Hepatic stellate cell (primary cell): Measurements from ENCODE around the gene KLKB1.
A peak's percentile ranks its signal among the peaks of the same experiment; 100 is the strongest.
"Not testable (repeated sequence)": the region's sequence is repeated elsewhere in the genome, so short reads cannot be mapped to it uniquely, and the experiment has no call there.

Experiments used
- DNase-seq: peaks from one replicate; pipeline ENCODE4 v3.0.0; 2011; ENCODE audit warnings: low spot score

KLKB1 gene

DNA sequence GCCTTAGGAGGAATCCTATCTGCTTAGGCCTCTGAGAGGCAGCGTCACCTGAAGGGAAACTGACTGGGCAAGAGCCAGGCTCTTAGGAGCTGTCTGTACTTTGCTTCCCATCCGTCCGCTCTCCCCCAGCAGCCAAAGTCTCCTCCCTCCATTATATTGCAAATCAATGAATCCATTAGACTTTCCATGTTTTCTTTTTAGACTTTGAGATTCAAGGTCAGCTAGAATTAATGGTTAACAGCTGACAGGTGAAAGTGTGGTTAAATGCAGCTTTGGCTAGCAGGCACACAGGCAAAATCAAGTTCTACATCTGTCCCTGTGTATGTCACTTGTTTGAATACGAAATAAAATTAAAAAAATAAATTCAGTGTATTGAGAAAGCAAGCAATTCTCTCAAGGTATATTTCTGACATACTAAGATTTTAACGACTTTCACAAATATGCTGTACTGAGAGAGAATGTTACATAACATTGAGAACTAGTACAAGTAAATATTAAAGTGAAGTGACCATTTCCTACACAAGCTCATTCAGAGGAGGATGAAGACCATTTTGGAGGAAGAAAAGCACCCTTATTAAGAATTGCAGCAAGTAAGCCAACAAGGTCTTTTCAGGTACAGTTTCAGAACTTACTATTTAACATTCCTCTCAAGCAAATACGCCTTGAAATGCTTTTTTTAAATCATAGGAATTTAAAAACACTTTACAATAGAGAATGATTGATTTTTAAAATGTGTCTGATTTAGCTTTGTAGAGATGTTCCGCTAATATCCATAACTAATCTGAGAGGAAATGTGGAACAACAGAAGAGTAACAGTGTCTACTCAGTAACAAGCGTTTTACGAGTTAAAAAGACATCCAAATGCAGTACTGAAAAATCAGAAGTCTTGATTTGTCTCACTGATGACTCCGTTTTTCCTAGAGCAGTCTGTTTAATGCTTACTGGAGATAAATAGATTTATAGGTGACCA lies 38.7 kb downstream of the KLKB1 start, which contains the start of gene F11:
Gene F11 (plus strand): TSS at position 507 of the 970 bp plus-strand sequence. CDS start 948 bp downstream, outside the sequence.
- no peak for DNase-seq

DNA sequence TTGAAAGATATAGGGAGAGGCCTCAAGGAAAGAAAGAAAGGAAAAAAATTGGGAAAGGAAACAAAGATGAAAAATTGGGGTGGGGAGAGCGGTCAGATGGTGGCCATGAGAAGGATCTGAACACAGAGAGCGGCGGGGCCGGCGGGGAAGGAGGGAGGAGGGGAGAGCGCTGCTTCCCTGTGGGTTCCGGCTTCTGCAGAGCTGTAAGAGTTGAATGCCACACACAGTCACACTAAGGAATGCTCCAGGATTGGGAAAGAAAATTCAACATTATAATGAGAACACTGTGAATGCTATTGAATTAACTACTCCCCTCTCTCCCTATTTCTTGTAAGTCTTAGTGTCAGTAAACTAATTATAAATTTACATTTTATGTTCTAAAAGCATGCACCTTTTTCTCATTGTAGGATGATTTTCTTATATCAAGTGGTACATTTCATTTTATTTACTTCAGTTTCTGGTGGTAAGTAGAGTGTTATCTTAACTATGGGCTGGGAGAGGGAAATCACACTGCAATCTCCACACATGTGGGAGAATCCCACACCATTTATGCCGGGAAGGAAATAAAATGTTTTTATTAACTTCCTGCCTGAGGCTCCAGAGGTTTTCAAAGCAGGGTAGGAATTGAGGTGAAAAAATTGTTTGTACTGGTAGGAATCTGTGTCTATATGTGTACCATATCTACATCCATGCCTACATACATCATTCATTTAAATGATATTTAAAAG lies 39.6 kb downstream of the KLKB1 start:
- no peak for DNase-seq

DNA sequence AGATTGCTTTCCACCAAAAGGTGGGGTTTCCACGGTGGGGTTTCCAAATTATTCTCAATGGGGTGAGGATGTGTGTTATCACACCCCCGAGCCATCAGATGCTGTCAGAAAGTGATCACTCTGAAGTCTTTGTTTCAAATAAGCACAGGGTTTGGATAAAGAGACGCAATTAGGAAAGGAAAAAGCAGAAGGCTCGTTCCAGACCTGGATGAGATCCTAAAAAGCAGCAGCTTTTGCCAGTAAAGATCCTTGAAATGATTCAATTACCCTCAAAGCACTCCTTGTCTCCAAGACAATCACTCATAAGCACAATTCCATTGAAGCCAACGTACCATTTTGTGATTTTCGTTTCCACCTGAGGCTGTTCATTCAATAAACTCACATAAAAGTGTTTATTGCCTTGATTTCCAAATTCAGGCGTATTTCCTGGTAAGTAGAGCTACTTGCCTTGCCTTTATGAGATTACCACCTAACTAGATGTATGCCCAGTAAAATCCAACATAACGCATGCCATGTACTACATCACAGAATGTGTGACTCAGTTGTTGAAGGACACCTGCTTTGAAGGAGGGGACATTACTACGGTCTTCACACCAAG lies 43.9 kb downstream of the KLKB1 start:
- DNase-seq: no peak

DNA sequence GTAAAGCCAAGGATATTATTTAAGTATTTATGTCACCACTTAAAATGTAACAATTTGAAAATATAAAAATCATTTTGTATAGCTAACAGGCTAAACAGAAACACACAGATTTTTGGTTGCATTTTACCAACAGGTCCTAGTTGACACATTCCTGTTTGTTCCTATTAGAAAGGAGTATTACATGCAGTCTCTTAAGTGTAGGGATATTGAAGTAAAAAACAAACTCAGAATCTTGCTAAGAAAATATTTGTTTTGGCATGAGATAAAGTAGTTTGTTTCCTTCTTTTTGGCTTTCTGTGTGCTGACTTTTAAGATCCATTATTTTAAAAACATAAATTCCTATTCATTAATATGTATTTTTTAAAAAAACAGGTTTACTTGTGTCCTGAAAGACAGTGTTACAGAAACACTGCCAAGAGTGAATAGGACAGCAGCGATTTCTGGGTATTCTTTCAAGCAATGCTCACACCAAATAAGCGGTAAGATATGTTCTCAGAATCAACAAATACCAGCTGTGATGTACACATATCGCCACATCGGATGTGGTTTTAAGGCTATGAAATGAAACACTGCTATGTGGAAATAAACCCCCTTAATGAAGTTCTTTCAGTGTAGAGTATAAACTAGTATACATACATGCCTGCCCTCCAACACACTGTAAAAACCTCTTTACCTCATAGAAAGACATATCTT lies 45.5 kb downstream of the KLKB1 start:
- DNase-seq: no peak

DNA sequence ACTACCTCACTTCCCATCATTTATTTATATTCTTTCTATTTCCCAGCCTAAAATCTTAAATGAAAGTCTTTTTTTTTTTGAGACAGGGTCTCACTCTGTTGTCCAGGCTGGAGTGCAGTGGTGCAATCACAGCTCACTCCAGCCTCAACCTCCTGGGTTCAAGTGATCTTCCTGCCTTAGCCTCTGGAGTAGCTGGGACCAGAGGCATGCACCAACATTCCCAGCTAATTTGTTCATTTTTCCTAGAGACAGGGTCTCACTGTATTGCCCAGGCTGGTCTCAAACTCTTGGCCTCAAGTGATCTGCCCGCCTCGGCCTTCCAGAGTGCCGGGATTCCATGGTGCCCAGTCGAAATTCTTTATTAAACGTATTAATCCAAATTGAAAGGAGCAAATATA lies 46.1 kb downstream of the KLKB1 start:
- not testable (repeated sequence) for DNase-seq

DNA sequence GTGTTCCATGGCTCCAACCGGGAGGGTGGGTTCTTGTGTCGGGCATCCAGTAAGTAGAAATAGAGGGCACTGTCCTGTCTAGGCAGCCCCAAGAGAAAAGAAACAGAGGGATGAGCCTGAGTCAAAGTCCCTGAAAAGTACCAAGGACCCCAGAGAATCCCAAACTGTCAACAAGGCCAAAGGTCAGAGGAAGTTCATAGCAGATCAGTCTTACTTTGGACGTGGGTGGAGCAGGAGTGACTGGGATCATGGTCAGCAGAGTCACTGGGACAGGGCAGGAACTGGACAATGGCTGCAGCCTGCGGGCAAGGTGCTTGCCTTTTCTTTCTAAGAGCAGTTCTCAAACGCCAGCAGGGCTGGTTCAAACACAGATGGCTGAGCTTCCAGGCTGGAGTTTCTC lies 56.0 kb downstream of the KLKB1 start:
- DNase-seq: no peak

DNA sequence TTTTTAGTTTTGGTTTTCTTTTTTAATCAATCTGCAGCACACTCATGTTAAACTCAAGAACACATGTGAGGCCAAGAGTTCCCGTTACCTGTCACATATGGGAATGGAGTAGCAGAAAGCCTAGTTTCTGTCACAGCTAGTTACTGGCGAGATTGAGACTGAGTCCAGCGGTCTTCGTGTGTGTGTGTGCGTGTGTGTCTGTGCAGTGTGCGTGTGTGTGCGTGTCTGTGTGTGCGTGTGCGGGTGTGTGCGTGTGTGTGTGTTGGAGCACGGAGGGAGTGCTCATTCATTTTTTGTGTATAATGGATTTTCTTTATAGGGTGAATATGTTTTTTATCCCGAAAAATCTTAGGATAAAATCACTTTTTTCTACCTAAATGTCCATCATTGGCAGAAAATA lies 57.8 kb downstream of the KLKB1 start:
- no peak for DNase-seq

DNA sequence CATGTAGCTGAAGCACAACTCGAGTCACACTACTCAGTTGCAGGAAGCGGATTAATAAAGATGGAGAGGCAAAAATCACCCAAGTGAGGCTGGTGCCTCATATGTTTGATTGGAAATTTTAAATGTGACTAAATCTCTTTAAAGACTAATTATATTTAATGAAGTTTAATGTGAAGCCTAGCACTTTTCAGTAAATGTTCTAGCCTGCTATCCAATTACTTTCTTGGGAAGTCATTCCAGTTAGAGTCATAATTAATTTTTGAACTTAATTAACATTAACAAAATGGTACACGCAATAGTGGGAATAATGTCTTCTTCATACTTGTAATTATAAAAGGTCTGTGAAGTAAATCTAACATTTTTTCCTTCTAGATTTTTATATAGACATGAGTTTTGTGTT lies 59.3 kb downstream of the KLKB1 start:
- no peak for DNase-seq

DNA sequence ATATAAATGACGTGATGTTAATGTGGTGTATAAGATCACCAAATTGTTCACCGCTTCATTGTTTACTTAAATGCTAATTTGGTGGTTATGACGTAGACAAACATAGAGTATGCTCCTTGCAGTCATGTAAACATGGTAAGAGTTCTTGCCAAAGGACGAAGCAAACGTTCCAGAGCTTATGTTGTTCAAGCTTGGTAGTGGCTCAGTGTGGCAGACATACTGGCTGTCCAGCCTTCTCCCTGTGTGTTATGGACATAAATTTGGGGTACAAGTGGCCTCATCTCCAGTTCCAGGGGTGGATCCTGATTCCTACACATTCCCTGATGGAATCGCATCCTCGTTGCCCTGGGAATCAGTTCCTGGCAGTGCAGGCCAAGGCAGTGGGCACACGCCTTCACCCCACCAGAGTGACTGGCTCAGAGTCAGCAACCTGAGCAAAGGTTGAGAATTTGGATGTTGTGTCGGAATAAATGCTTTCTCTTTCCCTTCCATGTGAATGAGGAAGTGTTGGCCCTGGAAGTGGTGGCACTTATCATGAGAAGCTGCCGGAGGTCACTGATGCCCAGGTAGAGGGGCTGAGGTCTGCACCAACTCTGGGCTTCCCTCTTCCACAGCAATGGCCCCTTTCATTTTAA lies 64.1 kb downstream of the KLKB1 start:
- DNase-seq: no peak

DNA sequence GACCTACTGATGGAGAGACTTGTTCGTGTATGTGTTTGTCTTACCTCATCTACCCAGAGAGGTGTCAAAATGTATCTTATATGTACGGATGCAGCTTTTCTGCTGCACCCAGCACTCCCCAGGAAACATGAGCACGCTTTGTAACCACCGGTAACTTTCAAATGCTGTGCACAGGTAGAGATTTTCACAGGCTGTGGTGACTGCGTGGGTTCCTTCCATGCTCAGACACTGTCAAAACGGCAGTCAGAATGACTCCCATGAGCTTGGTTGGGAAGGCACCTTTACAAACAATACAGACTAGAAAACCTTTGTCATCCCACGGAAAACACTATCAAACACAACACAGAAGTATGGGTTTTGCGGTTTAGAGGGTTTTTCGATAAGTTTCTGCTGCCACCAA lies 66.9 kb downstream of the KLKB1 start:
- no peak for DNase-seq

DNA sequence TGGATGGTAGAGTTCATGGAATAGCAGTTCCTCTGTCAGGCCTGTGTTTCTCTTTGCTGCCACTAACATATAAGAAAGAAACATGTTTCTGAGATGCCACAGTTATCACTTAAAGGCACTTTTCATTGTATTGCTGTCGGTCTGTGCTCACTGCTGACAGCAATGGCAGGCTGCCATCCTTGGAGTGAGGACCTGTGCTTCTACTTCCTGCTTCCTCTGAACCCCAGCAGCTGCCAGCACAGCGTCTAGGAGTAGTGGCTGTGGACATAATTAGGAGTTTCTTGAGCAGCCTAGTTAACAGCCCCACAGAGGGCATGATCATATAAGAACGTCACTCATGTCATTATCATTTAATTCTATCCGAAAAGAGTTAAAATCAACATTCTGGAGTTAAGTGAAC lies 69.2 kb downstream of the KLKB1 start:
- DNase-seq: no peak

DNA sequence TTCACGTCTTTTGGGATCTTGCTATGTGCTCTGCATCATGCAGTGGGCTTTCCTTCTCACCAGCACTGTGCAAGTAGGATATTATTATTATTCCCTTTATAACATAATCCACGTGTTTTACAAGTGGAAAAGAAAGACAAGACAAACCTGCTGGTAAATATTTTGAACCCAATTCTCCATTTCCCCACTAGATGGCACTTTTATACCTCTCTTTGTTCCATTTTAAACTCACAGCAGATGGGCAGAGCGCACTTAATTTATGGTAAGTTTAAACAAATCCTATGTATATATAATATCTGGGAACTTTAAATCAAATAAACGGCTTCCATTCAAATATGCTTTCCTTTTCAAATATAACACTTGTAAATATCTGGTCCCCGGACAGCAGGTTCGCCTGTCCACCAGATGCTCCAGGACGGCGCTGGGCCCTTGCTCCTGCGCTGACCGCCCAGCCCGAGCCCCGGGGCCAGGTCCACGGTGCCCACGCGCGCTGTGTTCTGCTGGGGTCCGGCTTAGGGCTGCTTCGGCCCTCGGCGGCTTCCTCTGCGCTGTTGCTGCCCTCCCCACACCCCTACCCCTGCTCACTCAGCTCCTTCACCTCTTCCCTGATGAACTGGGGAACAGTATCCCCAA lies 69.8 kb downstream of the KLKB1 start:
- DNase-seq: peak; percentile 51

DNA sequence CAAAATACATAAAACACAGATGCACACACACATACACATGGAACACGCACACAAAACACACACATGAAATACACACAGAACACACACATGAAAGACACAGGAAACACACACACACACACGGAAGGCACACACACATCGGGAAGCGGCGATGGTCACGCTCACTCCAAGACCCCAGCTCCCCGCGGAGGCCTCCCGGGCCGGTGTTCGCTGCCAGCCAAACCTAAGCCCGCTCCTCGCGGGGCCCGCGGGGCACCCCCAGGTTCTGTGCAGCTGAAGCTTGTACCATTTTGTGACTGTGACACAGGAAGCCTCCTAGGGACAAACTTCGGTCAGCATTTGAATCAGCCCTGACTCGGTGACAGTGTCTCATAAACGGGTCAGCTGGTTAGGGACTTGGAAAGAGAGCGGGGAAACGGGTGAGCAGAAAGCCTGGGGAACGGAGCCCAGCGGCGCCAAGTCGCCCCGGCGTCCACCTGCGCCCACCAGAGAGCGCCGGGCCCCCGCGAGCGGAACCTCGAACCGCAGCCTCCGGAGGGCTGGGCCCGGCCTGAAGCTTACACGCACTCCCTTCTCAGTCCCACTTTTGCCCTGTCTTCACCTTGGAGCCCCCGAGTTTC lies 70.8 kb downstream of the KLKB1 start:
- no peak for DNase-seq

DNA sequence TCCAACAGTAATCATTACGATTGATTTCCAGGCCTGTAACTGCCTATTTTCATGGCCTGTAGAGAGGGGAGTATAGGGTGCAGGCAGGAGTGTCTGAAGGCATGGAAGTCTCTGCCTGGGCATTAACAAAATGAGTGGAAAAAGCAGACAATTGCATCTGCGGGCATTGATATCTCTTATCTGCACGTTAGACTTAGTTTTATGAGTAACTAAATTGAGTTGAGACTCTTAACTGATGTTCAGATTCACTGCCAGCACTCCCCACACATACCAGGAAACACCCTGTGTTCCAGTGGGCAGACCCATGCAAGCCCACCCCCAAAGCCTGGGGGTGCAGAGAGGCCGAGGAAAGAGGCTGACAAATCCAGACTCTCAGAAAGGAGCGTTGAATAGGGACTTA lies 72.0 kb downstream of the KLKB1 start:
- no peak for DNase-seq

DNA sequence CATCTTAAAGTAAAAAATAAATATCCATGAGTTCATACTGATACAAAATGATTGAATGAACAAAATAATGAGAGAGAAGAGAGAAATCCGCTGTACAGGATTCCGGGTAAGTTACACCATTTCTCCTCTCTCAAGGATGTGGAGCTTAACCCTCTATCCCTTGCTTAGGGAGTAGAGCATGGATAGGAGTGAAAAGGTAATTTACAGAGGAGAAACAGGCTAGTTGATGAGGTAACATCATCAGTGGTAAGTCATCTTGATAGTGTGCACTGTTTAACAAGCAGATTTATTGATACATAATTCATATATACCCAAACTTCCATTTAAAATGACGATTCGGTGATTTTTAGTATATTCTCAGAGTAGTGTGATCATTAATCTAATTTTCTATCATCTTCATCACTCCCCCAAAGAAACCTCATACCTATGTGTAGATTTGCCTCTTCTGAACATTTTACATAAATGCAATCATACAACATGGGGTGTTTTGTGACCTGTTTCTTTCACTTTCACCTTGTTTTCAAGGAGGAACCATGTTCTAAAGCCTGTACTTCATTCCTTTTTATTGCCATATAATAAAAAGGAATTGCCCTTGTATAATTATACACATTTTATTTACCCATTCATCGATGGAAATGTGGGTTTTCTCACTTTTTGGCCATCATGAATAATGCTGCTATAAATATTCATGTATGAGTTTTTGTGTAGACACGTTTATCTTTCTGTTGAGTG lies 73.5 kb downstream of the KLKB1 start:
- no peak for DNase-seq

DNA sequence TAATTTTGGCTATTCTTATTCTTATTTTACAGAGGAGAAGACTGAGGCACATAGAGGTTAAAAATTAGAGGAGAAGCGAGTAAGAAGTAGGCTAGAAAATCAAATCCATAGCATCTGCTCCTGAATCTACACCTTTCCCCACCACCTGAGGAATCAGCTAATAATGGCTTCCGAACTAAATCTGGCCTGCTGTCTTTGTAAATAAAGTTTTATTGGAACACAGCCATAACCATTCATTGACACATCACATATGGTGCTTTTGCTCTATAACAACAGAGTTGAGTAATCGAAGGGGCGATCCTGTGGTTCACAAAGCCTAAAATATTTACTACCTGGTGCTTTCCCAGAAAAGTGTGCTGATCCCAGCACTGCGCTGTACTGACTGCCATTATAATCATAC lies 76.9 kb downstream of the KLKB1 start:
- DNase-seq: no peak

DNA sequence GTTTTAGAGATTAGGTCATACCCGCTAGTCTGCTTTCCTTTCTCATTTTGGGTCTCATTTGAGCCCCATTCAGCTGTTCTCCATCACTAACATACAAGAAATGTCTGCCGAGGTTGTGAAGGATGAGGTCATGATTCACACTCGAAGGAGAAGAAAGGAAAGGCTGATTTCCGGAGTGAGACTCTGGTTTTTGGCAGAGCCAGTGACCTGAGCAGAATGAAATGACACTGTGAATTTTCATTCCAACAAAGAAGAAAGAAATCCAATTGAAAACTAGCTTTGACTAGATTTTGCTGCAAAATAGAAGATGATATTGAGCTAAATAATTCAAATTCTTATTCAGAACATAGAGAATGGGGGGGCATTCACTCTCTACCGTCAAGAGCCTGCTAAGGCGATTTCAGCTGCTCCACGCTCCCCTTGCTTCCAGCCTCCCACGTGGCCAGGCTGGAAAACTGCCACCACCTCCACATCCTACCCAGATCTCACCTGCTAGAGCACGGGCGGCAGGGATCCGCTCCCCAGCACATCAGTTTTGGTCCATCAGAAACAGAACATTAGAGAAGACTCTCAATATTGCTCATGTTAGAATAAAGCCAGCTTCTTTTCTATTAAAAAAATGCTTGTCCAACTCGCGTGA lies 77.7 kb downstream of the KLKB1 start:
- no peak for DNase-seq

DNA sequence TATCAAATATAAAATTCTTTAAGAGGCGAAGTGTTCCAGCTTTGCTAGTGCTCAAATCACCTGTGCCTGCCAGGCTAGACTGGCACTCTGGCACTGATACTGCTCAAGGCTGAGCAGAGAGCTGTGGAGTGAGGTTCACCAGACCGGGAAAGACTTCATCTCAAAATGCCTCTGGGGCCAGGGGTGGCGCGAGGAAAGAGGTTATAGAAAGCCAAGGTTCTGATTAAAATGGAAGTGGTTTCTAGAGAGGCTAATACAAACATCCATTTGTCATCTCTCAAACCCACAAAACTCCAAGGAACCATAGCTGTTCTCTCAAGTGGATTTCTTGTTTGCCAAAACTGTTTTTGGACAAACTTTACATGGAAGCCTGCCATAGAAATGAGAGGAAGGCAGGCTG lies 80.2 kb downstream of the KLKB1 start:
- DNase-seq: no peak

DNA sequence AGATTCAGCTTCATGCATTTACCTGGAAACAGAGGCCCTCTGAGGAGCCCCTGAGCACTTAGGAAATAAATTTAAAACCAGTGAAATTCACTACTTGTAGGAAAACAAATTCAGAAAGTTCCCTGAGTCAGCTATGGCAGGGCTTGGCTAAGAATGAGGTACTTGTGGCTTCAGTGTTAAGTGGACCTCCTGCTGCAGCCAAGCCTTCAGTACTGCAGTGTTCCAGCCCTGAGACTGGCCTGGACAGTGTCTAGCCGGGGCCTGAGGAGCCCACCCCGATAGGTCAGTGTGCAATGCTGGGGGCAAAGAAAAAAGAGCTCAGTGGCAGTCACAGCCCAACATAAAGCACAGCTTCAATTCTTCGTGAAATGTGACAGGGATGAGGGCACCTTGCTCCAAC lies 80.6 kb downstream of the KLKB1 start:
- no peak for DNase-seq
